GM15510 (cell line): ENCODE measurements around the gene AP1AR.

ENCODE experiments used
- POLR2A ChIP-seq: IDR thresholded peaks from 3 replicates; pipeline ENCODE4 v1.6.1; 2011; ENCODE audit warnings: borderline replicate concordance; ENCODE audit not compliant: insufficient read length; ENCODE audit errors: extremely low read depth

Gene AP1AR

GRCh38 chr4:112270051-112270450 is 38.5 kb downstream of the AP1AR start:
- TF ChIP-seq POLR2A: no peak

GRCh38 chr4:112270640-112271421 is 39.2 kb downstream of the AP1AR start:
- TF ChIP-seq POLR2A: no peak

- TF ChIP-seq POLR2A: no peak
Measured at GRCh38 chr4:112272292-112272691, 40.7 kb downstream of the AP1AR start.

DNA sequence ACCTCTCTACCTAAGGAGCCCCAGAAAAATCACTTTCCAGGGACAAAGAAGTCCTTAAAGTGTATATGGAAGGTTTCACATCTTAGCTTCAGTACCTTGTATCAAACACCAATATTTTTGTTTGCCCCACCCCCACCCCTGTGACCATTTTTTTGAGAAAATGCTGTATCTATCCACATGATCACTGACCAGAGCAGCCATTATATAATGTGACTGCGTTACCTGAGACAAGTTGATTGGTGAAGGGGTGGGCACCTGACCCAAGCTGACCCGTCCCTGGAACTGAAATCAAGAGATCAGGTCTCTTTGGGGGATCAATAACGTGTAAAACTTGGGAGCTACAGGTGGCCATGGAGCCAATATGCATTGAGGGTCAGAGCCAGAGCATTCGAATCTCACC is 43.4 kb downstream of the AP1AR start:
- no peak for TF ChIP-seq POLR2A

DNA sequence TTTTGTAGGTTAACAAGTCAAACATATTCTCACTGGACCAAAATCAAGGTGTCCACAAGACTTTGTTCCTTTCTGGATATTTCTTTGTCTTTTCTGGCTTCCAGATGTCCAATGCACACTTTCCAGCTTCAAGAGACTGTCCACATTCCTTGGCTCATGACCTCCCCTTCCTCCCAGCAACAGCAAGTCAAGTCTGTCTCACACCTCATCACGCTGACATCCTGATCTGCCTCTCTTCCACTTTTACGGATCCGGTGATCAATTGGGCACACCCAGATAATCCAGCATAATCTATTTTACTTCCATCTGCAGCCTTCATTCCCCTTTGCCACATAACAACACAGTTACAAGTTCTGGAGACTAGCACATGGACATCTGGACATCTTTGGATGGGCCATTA is 44.5 kb downstream of the AP1AR start:
- no peak for TF ChIP-seq POLR2A

- no peak for TF ChIP-seq POLR2A
Measured at GRCh38 chr4:112277220-112277619, 45.6 kb downstream of the AP1AR start.

GRCh38 chr4:112277705-112278448 is 46.3 kb downstream of the AP1AR start:
- TF ChIP-seq POLR2A: no peak

DNA sequence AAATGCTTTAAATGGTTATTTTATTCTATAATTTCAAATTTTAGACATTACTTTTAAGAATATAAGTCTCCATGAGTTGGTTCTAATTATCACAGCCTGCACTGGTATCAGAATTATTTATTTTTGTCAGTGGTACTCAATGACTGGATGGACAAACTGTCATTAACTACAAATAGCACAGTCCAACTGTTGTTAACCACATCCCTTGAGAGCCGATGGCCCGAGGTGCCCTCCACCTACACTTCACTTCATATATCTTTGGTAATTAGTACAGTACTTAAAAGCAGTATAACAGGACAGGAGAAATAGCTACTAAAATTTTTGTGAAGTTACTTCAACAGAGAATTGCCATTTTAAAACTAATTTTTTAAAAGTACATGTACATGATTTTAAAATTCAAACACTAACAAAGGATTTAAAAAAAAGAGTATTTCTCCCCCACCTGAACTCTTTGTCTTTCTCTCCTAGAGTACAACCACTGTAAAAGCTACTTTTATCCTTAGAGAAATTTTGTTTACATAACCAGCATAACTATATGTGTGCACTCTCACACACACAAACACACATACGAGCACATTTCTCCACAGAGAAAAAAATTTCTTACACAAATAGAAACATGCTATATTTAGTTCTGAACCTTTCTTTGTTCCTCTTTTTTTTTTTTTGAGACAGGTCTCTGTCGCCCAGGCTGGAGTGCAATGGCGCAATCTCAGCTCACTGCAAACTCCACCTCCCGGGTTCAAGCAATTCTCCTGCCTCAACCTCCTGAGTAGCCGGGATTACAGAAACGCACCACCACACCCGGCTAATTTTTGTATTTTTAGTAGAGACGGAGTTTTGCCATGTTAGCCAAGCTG is 47.7 kb downstream of the AP1AR start:
- no peak for TF ChIP-seq POLR2A

GRCh38 chr4:112279882-112280315 is 48.3 kb downstream of the AP1AR start:
- no peak for TF ChIP-seq POLR2A

GRCh38 chr4:112280386-112281056 is 48.9 kb downstream of the AP1AR start:
- no peak for TF ChIP-seq POLR2A

GRCh38 chr4:112282860-112283667 is 51.5 kb downstream of the AP1AR start:
- TF ChIP-seq POLR2A: no peak

DNA sequence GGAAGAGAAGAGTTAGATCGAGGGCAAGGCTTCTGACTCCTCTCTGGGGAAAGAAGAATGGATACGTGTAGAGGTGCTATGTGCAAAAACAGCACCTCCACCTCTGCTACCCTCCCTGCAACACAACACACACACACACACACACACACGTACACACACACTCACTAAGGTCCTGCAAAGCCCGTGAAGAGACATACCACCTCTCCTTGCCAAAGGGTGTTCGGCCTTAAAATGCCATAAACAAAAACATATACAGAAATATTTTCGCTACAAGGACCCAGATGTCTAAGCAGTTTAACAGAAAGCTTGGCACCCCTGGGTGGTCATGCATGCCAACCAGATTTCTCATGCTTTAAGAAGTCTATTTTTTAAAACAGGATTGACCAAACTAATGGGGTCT is 52.6 kb downstream of the AP1AR start:
- TF ChIP-seq POLR2A: no peak

DNA sequence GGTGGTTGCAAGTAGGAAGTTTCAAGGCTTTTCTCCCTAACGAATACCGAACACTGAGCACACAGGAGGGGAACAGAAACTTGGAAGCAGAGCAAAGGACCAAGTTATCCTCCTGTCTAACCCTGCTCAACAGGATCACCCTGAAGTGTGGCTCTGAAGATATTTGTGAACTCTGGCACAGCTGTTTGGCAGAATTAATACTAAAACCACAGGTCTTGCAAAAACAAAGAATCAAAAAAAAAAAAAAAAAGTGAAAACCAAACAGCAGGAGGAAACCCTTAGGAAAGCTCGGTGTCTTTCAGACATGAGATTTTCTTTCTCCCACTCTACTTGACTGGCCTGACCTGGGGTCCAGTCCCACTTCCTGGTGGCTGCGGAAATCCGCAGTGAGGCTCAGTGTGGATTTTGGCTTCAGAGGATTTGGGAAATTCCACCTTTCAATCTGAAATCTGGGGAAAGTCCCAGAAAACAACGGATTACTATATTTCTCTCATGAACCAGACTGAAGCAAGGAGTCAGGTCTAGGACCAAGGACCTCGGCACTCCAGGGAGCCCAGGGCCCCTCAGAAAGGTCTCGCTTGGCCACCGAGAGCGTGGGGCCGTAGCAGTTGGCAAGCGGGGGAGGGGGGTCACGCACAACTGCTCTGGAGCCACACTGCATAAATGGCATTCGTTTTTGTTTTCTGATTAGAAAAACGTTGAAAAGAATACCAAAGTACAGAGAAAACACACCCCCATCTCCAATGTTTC is 53.2 kb downstream of the AP1AR start:
- peak; percentile 38 for TF ChIP-seq POLR2A
